OCI-LY1 (cell line): ENCODE results near the gene SYTL1.
A peak's percentile ranks its signal among the peaks of the same experiment; 100 is the strongest.

Source experiments
- H2AFZ ChIP-seq: fragments of 200-600 bp; sonication (generic), shearing (Covaris generic); 2 replicates; pipeline ENCODE4 v1.6.0; 2014; ENCODE audit warnings: antibody characterized with exemption, mild to moderate bottlenecking, low read length
- H3F3A ChIP-seq: fragments of 200-600 bp; sonication (generic), shearing (Covaris generic); 2 replicates; pipeline ENCODE4 v1.6.0; 2014; ENCODE audit warnings: mild to moderate bottlenecking, antibody characterized with exemption, low read length, moderate library complexity; ENCODE audit not compliant: insufficient read depth
- H3K27ac ChIP-seq: fragments of 200-600 bp; sonication (generic); 2 replicates; pipeline ENCODE4 v1.5.1; 2014; ENCODE audit warnings: low read length, mixed run types, mild to moderate bottlenecking, low read depth; ENCODE audit not compliant: poor library complexity, severe bottlenecking
- H3K27me3 ChIP-seq: fragments of 200-600 bp; sonication (generic); 2 replicates; pipeline ENCODE4 v1.6.0; 2014; ENCODE audit warnings: antibody characterized with exemption, mild to moderate bottlenecking, low read length, moderate library complexity; ENCODE audit not compliant: insufficient read depth
- H3K36me3 ChIP-seq: fragments of 200-600 bp; sonication (generic); 2 replicates; pipeline ENCODE4 v1.6.1; 2014; ENCODE audit warnings: mild to moderate bottlenecking, antibody characterized with exemption, low read length, moderate library complexity, mixed read lengths; ENCODE audit not compliant: insufficient read depth
- H3K4me1 ChIP-seq: fragments of 200-600 bp; sonication (generic); 2 replicates; pipeline ENCODE4 v1.5.1; 2014; ENCODE audit warnings: mild to moderate bottlenecking, low read length, moderate library complexity; ENCODE audit not compliant: insufficient read depth, severe bottlenecking
- H3K4me2 ChIP-seq: fragments of 200-600 bp; sonication (generic), shearing (Covaris generic); 2 replicates; pipeline ENCODE4 v1.6.1; 2014; ENCODE audit warnings: low read length
- H3K4me3 ChIP-seq: fragments of 200-600 bp; sonication (generic); 2 replicates; pipeline ENCODE4 v1.5.1; 2014; ENCODE audit warnings: low read length, low read depth, mild to moderate bottlenecking, mixed read lengths; ENCODE audit not compliant: poor library complexity, severe bottlenecking
- H3K79me2 ChIP-seq: fragments of 200-600 bp; shearing (Covaris generic); 2 replicates; pipeline ENCODE4 v1.6.1; 2016; ENCODE audit warnings: mixed run types, low read length, mixed read lengths; ENCODE audit not compliant: insufficient read depth
- H3K9ac ChIP-seq: fragments of 200-600 bp; sonication (generic), shearing (Covaris generic); 2 replicates; pipeline ENCODE4 v1.6.1; 2014; ENCODE audit warnings: mild to moderate bottlenecking, low read length, mixed read lengths
- H3K9me2 ChIP-seq: fragments of 200-600 bp; sonication (generic), shearing (Covaris generic); 2 replicates; pipeline ENCODE4 v1.6.1; 2014; ENCODE audit warnings: low read depth, mild to moderate bottlenecking, low read length, mixed read lengths
- H3K9me3 ChIP-seq: fragments of 200-600 bp; shearing (Covaris generic); 2 replicates; pipeline ENCODE4 v1.6.1; 2014; ENCODE audit warnings: low read length, mixed read lengths
- H4K20me1 ChIP-seq: fragments of 200-600 bp; sonication (generic), shearing (Covaris generic); 2 replicates; pipeline ENCODE4 v1.6.0; 2016; ENCODE audit warnings: mild to moderate bottlenecking, low read length; ENCODE audit not compliant: insufficient read depth
- CTCF ChIP-seq: fragments of 200-600 bp; sonication (generic), shearing (Covaris generic); IDR thresholded peaks from 2 replicates; pipeline ENCODE4 v1.5.1; 2017; ENCODE audit warnings: mild to moderate bottlenecking, antibody characterized with exemption, low read length, moderate library complexity, mixed read lengths
- EZH2 ChIP-seq: fragments of 200-600 bp; sonication (generic), shearing (Covaris generic); IDR thresholded peaks from 2 replicates; pipeline ENCODE4 v1.8.0; 2017; ENCODE audit warnings: borderline replicate concordance, mixed run types, mild to moderate bottlenecking, antibody characterized with exemption, low read length, moderate library complexity, mixed read lengths

The SYTL1 gene

GRCh38 chr1:27318136-27318535 lies 23.7 kb upstream of the SYTL1 start:
- no peaks in the 10 kb centered on the region for H3F3A ChIP-seq
- H3K4me2 ChIP-seq, result no peak overlapping the region
- H3K4me1 ChIP-seq, result peaks cover 10% of the 10 kb centered on the region
- H4K20me1 ChIP-seq, result no peaks in the 10 kb centered on the region
- H3K9me2 ChIP-seq, result no peaks in the 10 kb centered on the region
- H3K27ac ChIP-seq, result no peak overlapping the region
- no peaks in the 10 kb centered on the region for H3K9me3 ChIP-seq
- no peak overlapping the region for H2AFZ ChIP-seq
- no peak overlapping the region for H3K4me3 ChIP-seq
- no peaks in the 10 kb centered on the region for H3K36me3 ChIP-seq
- TF ChIP-seq EZH2, result no peak
- no peak for TF ChIP-seq CTCF
- no peaks in the 10 kb centered on the region for H3K27me3 ChIP-seq
- H3K9ac ChIP-seq, result no peak overlapping the region
- peaks cover 9% of the 10 kb centered on the region for H3K79me2 ChIP-seq

GRCh38 chr1:27318596-27318995 lies 23.2 kb upstream of the SYTL1 start:
- no peak overlapping the region for H3K9ac ChIP-seq
- H3K27me3 ChIP-seq, result no peaks in the 10 kb centered on the region
- H3K79me2 ChIP-seq, result peaks cover 13% of the 10 kb centered on the region
- no peak for TF ChIP-seq CTCF
- no peak for TF ChIP-seq EZH2
- peaks cover 15% of the 10 kb centered on the region for H3K4me1 ChIP-seq
- H3F3A ChIP-seq, result no peaks in the 10 kb centered on the region
- H3K9me2 ChIP-seq, result no peaks in the 10 kb centered on the region
- no peaks in the 10 kb centered on the region for H4K20me1 ChIP-seq
- H3K27ac ChIP-seq, result no peak overlapping the region
- no peak overlapping the region for H3K4me3 ChIP-seq
- no peaks in the 10 kb centered on the region for H3K9me3 ChIP-seq
- no peaks in the 10 kb centered on the region for H3K36me3 ChIP-seq
- H2AFZ ChIP-seq, result no peak overlapping the region
- no peak overlapping the region for H3K4me2 ChIP-seq

- Histone ChIP-seq H3K79me2 (peaks cover 36% of the 10 kb centered on the region), H2AFZ (0 out of 2 replicates have a peak within 1 kb of the TSS, but pooled peaks have one; percentile 80), H3F3A (no peaks in the 10 kb centered on the region), H3K4me3 (peak within 1 kb of the TSS; percentile 93), H3K27ac (peak within 1 kb of the TSS; percentile 54), H3K9me2 (no peaks in the 10 kb centered on the region), H3K27me3 (no peaks in the 10 kb centered on the region), H3K4me2 (peak within 1 kb of the TSS; percentile 90), H3K9ac (peak within 1 kb of the TSS; percentile 97), H3K36me3 (peaks cover 29% of the 10 kb centered on the region), H4K20me1 (no peaks in the 10 kb centered on the region), H3K4me1 (peaks cover 21% of the 10 kb centered on the region), H3K9me3 (no peaks in the 10 kb centered on the region)
- no peak for TF ChIP-seq CTCF
- TF ChIP-seq EZH2, result no peak
Observed at GRCh38 chr1:27321813-27322568, 19.8 kb upstream of the SYTL1 start, which contains the start of gene TMEM222. TMEM222 (plus strand) TSS chr1:27322163; CDS start chr1:27322198, 35 bp downstream.
